GM12878 (cell line): ENCODE data around the gene TMEM209. TPM values are rescaled to one million over a fixed set of nuclear protein-coding genes. Genes with fewer than 3 reads are reported as not detected.

ENCODE experiments used
- ATAC-seq: fragments of 200-7000 bp; cut with Tn5 transposase; 3 replicates; pipeline ENCODE4 v1.9.1; 2020; ENCODE audit warnings: mild to moderate bottlenecking, moderate library complexity
- BruUV-seq: library from RNA; stranded (reverse); fragments of 400-500 nt; replicated peaks from 2 replicates; lab custom pipeline; 2021; lab: Mats Ljungman, UMichigan
- CTCF ChIA-PET: fragments of 300-600 bp; sonication (Branson Sonifier 250); formaldehyde crosslinking; extraction: SDS; loops from one replicate; lab custom pipeline; 2021; ENCODE audit warnings: inconsistent platforms; lab: Yijun Ruan, JAX
- POLR2A ChIA-PET: fragments of 350-600 bp; formaldehyde crosslinking; extraction: SDS; loops from one replicate; lab custom pipeline; 2021; ENCODE audit warnings: inconsistent platforms; lab: Charles Lee
- RAD21 ChIA-PET: fragments of 300-600 bp; sonication (Branson Sonifier 250); formaldehyde crosslinking; loops from one replicate; lab custom pipeline; 2023; ENCODE audit warnings: antibody characterized with exemption; ENCODE audit not compliant: unreplicated experiment; lab: Charles Lee
- SMC1A ChIA-PET: fragments of 300-600 bp; sonication (Branson Sonifier 250); formaldehyde crosslinking; loops from one replicate; lab custom pipeline; 2023; ENCODE audit not compliant: unreplicated experiment, uncharacterized antibody; lab: Charles Lee
- DNase-seq: peaks from one replicate; pipeline ENCODE4 v3.0.0-alpha.2; 2011; ENCODE audit warnings: low read depth, low spot score
- FAIRE-seq: peaks from 3 replicates; lab custom pipeline; 2011; peaks lifted over from hg19 to GRCh38; lab: Jason Lieb, UNC
- H2AFZ ChIP-seq: 2 replicates; pipeline ENCODE4 v1.6.0; 2011; ENCODE audit warnings: low read depth, low read length, control low read depth; ENCODE audit not compliant: control insufficient read depth
- H3K27ac ChIP-seq: 2 replicates; pipeline ENCODE4 v1.5.1; 2011; ENCODE audit warnings: control low read depth; ENCODE audit not compliant: control insufficient read depth, insufficient read depth
- H3K27me3 ChIP-seq, 2 experiments: replicated peaks in 1 of 2; 2 replicates each; pipeline versions ENCODE4 v1.6.0 to v1.6.1; 2011; ENCODE audit warnings: low read length in 1 of 2; ENCODE audit not compliant: control insufficient read depth in 2 of 2, insufficient read depth in 2 of 2
- H3K36me3 ChIP-seq, 2 experiments: 2 replicates each; pipeline ENCODE4 v1.5.1; 2011; ENCODE audit warnings: low read length in 1 of 2; ENCODE audit not compliant: control insufficient read depth in 2 of 2, insufficient read depth in 2 of 2
- H3K4me1 ChIP-seq: 2 replicates; pipeline ENCODE4 v1.6.1; 2011; ENCODE audit warnings: mild to moderate bottlenecking, low read length, moderate library complexity, mixed read lengths; ENCODE audit not compliant: control insufficient read depth, insufficient read depth
- H3K4me2 ChIP-seq: 2 replicates; pipeline ENCODE4 v1.6.0; 2011; ENCODE audit warnings: control low read depth; ENCODE audit not compliant: control insufficient read depth, insufficient read depth
- H3K4me3 ChIP-seq: fragments of 200-600 bp; sonication (generic); 2 replicates; pipeline ENCODE4 v1.5.1; 2016
- H3K79me2 ChIP-seq: 2 replicates; pipeline ENCODE4 v1.6.0; 2011; ENCODE audit warnings: low read length; ENCODE audit not compliant: control insufficient read depth, insufficient read depth
- H3K9ac ChIP-seq: 2 replicates; pipeline ENCODE4 v1.8.0; 2011; ENCODE audit warnings: low read length, control low read depth, mixed read lengths; ENCODE audit not compliant: control insufficient read depth, insufficient read depth
- H3K9me3 ChIP-seq: replicated peaks from 3 replicates; pipeline ENCODE4 v1.5.1; 2011; ENCODE audit warnings: mild to moderate bottlenecking, low read length; ENCODE audit not compliant: control insufficient read depth, insufficient read depth
- H4K20me1 ChIP-seq: 2 replicates; pipeline ENCODE4 v1.6.0; 2011; ENCODE audit not compliant: control insufficient read depth, insufficient read depth
- KLF5 ChIP-seq: fragments of 450-650 bp; IDR thresholded peaks from 2 replicates; pipeline ENCODE4 v1.6.1; 2014; ENCODE audit warnings: mild to moderate bottlenecking; ENCODE audit not compliant: partially characterized antibody
- MEF2B ChIP-seq: fragments of 450-650 bp; IDR thresholded peaks from 2 replicates; pipeline ENCODE4 v1.6.1; 2018; ENCODE audit warnings: mild to moderate bottlenecking, moderate library complexity; ENCODE audit not compliant: partially characterized antibody, poor library complexity, severe bottlenecking
- MLLT1 ChIP-seq: fragments of 450-650 bp; IDR thresholded peaks from 2 replicates; pipeline ENCODE4 v1.6.1; 2016; ENCODE audit warnings: mild to moderate bottlenecking
- NR2C2 ChIP-seq: IDR thresholded peaks from 2 replicates; pipeline ENCODE4 v1.6.1; 2011; ENCODE audit warnings: borderline replicate concordance, low read depth; ENCODE audit not compliant: control insufficient read depth, insufficient read length
- NR2F1 ChIP-seq: fragments of 450-650 bp; conservative IDR thresholded peaks from 2 replicates; pipeline ENCODE4 v1.6.1; 2017; ENCODE audit warnings: mild to moderate bottlenecking
- POLR2AphosphoS2 ChIP-seq: IDR thresholded peaks from 2 replicates; pipeline ENCODE4 v1.6.1; 2011; ENCODE audit warnings: low read depth, mild to moderate bottlenecking, low read length, improper control_type of control experiment, moderate library complexity
- RCOR1 ChIP-seq: conservative IDR thresholded peaks from 2 replicates; pipeline ENCODE4 v1.6.1; 2012; ENCODE audit warnings: low read depth, low read length, improper control_type of control experiment
- USF2 ChIP-seq: IDR thresholded peaks from 2 replicates; pipeline ENCODE4 v1.6.1; 2011; ENCODE audit warnings: low read depth, low read length, improper control_type of control experiment, borderline replicate concordance
- ZNF274 ChIP-seq: IDR thresholded peaks from one replicate; pipeline ENCODE4 v1.8.0; 2011; ENCODE audit not compliant: insufficient read length, insufficient read depth
- ZNF592 ChIP-seq: fragments of 450-650 bp; IDR thresholded peaks from 2 replicates; pipeline ENCODE4 v1.6.1; 2017; ENCODE audit warnings: mild to moderate bottlenecking, moderate library complexity
- ZNF622 ChIP-seq: fragments of 450-650 bp; IDR thresholded peaks from 2 replicates; pipeline ENCODE4 v1.6.1; 2017; ENCODE audit warnings: mild to moderate bottlenecking, inconsistent platforms
- WGBS: methylation state at CpG from one replicate; pipeline ENCODE4 v1.1.6; 2016; ENCODE audit warnings: low lambda C conversion rate; ENCODE audit not compliant: insufficient replicate concordance, insufficient coverage; ENCODE audit errors: missing lambda C conversion rate; 5-methylcytosine and 5-hydroxymethylcytosine counted together
- in situ Hi-C: fragments of 300-500 bp; cut with MboI; formaldehyde crosslinking; loops from 9 replicates; pipeline ENCODE4 v1.14.3; 2018; ENCODE audit warnings: mixed read lengths
- intact Hi-C: fragments of 100-400 bp; cut with micrococcal nuclease; formaldehyde crosslinking; loops from one replicate; pipeline ENCODE4 v1.14.2; 2022; ENCODE audit not compliant: unreplicated experiment
- polyA plus RNA-seq, 11 experiments: library from polyadenylated mRNA; depleted of rRNA in 4 of 11; unstranded in 6 of 11; stranded (reverse) in 5 of 11; fragments of >200 nt; fragmentation: Nextera tagmentation in 4 of 11; fragmentation: Illumina TruSeq in 1 of 11; extraction: Ambion mirVana in 4 of 11; extraction: Trizol in 1 of 11; gene quantifications; 1 replicate in 1 of 11; 2 replicates in 10 of 11; pipeline versions ENCODE4 v1.2.1 to v1.2.3, GENCODE V29; 2011 to 2016; ENCODE audit warnings: inconsistent platforms in 2 of 11, missing spikeins in 2 of 11, low read depth in 1 of 11
- total RNA-seq, 4 experiments: library from RNA; depleted of rRNA in 3 of 4; stranded (reverse); fragments of >200 nt in 3 of 4; fragmentation: Illumina TruSeq in 1 of 4; extraction: Trizol in 1 of 4; gene quantifications; 2 replicates each; pipeline versions ENCODE4 v1.2.1 to v1.2.3, GENCODE V29; 2013 to 2021

The TMEM209 gene
- total and polyA plus RNA-seq, 10 of the 15 experiments (the other 5 are each of a cell fraction or from before 2014, with no cell fraction given), result 22.1 to 41.2 (median 35.1) TPM

- FAIRE-seq (no peak), DNase-seq (no peak)
- CTCF ChIA-PET, result no interaction called here
- Histone ChIP-seq H3K36me3 (no peaks in the 10 kb centered on the region), H3K9me3 (no peaks in the 10 kb centered on the region; the same call in 2 of the 3 replicates), H3K79me2 (no peaks in the 10 kb centered on the region), H3K27me3 (no peaks in the 10 kb centered on the region), H2AFZ (no peak overlapping the region), H3K4me1 (no peaks in the 10 kb centered on the region), H3K27ac (no peak overlapping the region)
- intact Hi-C loops, result no loop called here
- RAD21 ChIA-PET, result no interaction called here
- in situ Hi-C loops, result no loop called here
- SMC1A ChIA-PET, result no interaction called here
- POLR2A ChIA-PET, result no interaction called here
- no peak for TF ChIP-seq POLR2AphosphoS2
- no peak for TF ChIP-seq NR2C2
- no peak for TF ChIP-seq NR2F1
- TF ChIP-seq KLF5, result no peak
- TF ChIP-seq MLLT1, result peak; percentile 86
- TF ChIP-seq, all 136 proteins: peak for 1
- Histone ChIP-seq H4K20me1 (no peaks in the 10 kb centered on the region), H3K4me3 (no peak overlapping the region), H3K4me2 (0 out of 2 replicates have a peak overlapping the region, but pooled peaks have one; percentile 25), H3K9ac (no peak overlapping the region)
- ATAC-seq, result peak; percentile 52; the same call in 2 of the 3 replicates
- WGBS, result 0% methylated on average over 1 of the region's 1 CpG
- no TSS peak for BruUV-seq
Measured at GRCh38 chr7:130223646-130224045, 18.4 kb upstream of the TMEM209 start.

GRCh38 chr7:130221746-130222145, 16.5 kb upstream of the TMEM209 start:
- ChIA-PET POLR2A (interaction anchor here (0.6 kb wide), 1 partner anchor 889 kb away, joined by 5 read pairs; no protein-coding TSS in a partner anchor), SMC1A (no interaction called here), RAD21 (no interaction called here), CTCF (interaction anchor here (0.6 kb wide), 1 partner anchor 9 kb away, joined by 3 read pairs; no protein-coding TSS in a partner anchor)
- no peaks in the 10 kb centered on the region for H3K79me2 ChIP-seq
- DNase-seq, result no peak
- no peaks in the 10 kb centered on the region for H3K4me1 ChIP-seq
- no peak overlapping the region for H3K9ac ChIP-seq
- no peak overlapping the region for H3K4me2 ChIP-seq
- no peak for FAIRE-seq
- no peaks in the 10 kb centered on the region for H3K27me3 ChIP-seq
- BruUV-seq, result no TSS peak
- ATAC-seq, result no peak
- intact Hi-C loops, result no loop called here
- no peak overlapping the region for H2AFZ ChIP-seq
- no peak overlapping the region for H3K27ac ChIP-seq
- no peaks in the 10 kb centered on the region for H4K20me1 ChIP-seq
- no peaks in the 10 kb centered on the region; the same call in 2 of the 3 replicates for H3K9me3 ChIP-seq
- no peaks in the 10 kb centered on the region for H3K36me3 ChIP-seq
- in situ Hi-C loops, result no loop called here
- WGBS, result 80% methylated on average over 3 of the region's 4 CpGs
- no peak overlapping the region for H3K4me3 ChIP-seq
- TF ChIP-seq ZNF622, result no peak
- no peak for TF ChIP-seq MEF2B
- TF ChIP-seq ZNF592, result no peak
- no peak for TF ChIP-seq ZNF274
- no peak for TF ChIP-seq USF2
- TF ChIP-seq RCOR1, result no peak
